Activated gamma-delta T cell treated with anti-CD3 and anti-CD28 coated beads, Interleukin-2, amount 50 U/mL, for 16 hours (primary cell): ENCODE data around the gene TMEM164.
"Not testable (repeated sequence)": the region's sequence is repeated elsewhere in the genome, so short reads cannot be mapped to it uniquely, and the experiment has no call there.

ENCODE experiments used
- DNase-seq: peaks from one replicate; pipeline ENCODE4 v3.0.0-alpha.2; 2020; ENCODE audit warnings: low read depth

Gene TMEM164

GRCh38 chrX:110002300-110003166, at the start of gene TMEM164:
TMEM164 (plus strand) TSS chrX:110003114; CDS start chrX:110003775, 661 bp downstream.
- DNase-seq = peak; percentile 62

- DNase-seq = no peak
Measured at GRCh38 chrX:109954333-109954732, 48.6 kb upstream of the TMEM164 start.

GRCh38 chrX:109954955-109955354, 48.0 kb upstream of the TMEM164 start:
- DNase-seq = no peak

GRCh38 chrX:109958266-109958665, 44.6 kb upstream of the TMEM164 start:
- DNase-seq = no peak

- DNase-seq = no peak
Measured at GRCh38 chrX:109959356-109959871, 43.5 kb upstream of the TMEM164 start.

- DNase-seq = no peak
Measured at GRCh38 chrX:109964390-109964789, 38.5 kb upstream of the TMEM164 start.

DNA sequence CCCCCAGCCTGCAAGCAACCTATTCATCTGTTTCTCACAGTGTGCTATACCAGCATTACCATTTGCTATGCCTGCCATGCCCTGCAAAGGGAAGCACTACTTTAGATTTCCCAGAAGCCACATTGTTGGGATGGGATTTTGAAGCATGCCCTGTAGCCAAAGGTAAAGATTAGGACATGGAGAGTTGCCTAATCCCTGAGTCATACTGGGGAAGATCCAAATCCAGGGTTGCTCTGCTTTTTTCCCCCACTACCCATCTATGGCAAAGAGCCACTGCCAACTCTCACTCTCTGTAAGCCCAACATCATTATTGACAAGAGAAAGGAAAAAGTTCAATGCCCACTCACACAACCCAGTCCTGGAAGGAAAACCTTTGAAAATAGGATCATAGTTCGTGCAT, 36.7 kb upstream of the TMEM164 start:
- DNase-seq = no peak

DNA sequence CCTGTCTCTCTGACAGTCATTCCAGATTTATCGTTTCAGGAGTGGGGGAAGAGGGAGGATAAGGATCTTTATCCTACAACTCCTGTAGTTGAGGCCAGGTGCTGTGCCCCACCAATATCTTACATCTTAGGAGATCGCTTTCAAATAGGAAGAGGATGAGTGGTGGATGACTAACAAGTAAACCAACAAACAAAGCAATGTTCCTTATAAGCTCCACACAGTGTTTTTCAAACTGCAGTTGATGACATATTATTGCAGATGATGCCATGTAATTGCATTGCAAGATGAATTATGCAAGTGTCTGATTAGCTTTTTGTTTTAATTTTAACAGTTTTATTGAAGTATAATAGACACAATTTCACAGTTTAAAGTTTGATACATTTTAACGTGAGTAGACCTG, 35.8 kb upstream of the TMEM164 start:
- no peak for DNase-seq

GRCh38 chrX:109970841-109971240, 32.1 kb upstream of the TMEM164 start:
- DNase-seq = not testable (repeated sequence)

GRCh38 chrX:109974906-109975655, 27.8 kb upstream of the TMEM164 start:
- DNase-seq = no peak

DNA sequence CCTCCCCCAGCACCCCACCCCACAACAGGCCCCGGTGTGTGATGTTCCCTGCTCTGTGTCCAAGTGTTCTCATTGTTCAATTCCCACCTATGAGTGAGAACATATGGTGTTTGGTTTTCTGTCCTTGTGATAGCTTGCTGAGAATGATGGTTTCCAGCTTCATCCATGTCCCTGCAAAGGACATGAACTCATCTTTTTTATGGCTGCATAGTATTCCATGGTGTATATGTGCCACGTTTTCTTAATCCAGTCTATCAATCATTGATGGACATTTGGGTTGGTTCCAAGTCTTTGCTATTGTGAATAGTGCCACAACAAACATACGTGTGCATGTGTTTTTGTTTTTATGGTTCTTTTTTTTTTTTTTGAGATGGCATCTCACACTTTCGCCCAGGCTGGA, 17.7 kb upstream of the TMEM164 start:
- DNase-seq = not testable (repeated sequence)

GRCh38 chrX:109987884-109988283, 15.0 kb upstream of the TMEM164 start:
- no peak for DNase-seq

DNA sequence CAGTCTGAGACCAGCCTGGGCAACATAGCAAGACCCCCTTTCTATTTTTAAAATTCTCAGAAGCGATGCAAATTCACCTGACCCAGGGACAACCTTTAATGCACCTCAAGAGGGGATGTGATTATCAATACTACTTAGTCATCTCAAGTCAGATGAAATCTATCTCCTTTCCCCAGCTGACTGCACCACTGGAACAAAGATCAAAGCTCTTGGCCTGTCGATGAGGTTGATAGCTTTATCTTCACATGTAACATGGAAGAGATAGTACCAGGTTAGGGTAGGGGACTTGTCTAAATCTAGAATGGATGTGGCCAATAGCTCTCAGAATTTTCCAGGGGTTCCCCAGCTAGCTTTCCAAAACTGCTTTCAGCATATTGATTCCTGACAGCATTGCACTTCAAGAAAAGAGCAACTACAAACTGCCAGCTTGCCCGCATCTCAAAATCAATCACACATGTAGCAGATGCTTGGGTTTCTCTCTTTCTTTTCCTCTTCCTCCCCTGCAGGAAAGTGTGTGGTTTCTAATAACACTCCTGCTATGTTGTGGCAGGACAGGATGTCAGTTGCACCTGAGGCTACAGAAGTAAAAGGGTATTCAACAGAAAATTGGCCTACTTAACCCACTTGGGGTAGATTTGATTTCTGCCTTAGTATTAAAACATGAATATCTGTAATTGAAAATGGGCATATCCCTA, 12.2 kb upstream of the TMEM164 start:
- DNase-seq = no peak

- DNase-seq = no peak
Measured at GRCh38 chrX:109992203-109992602, 10.7 kb upstream of the TMEM164 start.

DNA sequence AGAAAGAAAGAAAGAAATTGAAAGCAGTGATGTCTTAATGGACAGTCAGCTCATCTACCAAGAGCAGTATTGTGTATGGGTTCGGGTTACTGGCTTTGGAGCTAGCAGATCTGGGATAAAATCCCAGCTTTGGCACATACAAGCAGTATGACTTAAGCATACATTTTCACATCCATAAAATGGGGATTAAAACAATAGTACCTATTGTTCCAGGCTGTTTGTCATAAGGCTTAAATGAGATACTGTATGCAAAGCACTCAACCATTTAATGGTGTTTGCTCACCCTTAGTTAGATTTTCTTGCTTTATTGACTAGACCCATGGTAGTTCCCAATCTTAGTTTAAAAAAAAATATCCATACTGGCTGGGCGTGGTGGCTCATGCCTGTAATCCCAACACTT, 7.8 kb upstream of the TMEM164 start:
- no peak for DNase-seq

DNA sequence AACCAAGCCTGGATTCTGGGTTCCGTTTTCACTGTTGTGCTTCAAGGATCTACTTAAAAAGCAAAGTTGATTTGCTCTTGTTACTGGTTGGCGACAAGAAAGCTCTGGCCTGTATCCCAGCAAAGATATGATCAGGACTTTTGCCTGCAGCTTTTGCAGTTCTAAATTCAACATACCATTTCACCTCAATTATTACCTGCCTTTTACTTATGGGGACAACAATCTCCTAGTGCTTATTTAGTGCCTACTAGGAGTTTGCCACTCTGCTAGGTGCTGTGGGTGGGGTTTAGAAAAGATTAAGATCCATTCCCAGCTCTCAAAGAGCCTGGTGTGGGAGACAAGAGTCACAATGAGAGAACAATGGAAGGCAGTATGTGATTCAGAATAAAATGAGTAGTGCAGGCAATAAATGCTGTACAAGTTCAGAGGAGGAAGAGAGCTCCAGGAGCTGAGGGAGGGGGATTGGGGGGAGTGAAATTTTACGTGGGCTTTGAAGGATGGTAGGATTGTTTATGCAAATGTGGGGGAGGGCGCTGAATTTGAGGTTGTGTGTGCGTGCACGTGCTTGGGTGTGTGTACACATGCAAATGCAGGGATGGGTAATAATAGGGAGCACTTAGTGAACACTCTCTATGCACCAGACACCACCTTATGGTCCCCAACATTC, 5.0 kb upstream of the TMEM164 start:
- DNase-seq = no peak

GRCh38 chrX:110000000-110000399, 2.9 kb upstream of the TMEM164 start:
- no peak for DNase-seq

- DNase-seq = no peak
Measured at GRCh38 chrX:110000847-110001713, 1.8 kb upstream of the TMEM164 start.

DNA sequence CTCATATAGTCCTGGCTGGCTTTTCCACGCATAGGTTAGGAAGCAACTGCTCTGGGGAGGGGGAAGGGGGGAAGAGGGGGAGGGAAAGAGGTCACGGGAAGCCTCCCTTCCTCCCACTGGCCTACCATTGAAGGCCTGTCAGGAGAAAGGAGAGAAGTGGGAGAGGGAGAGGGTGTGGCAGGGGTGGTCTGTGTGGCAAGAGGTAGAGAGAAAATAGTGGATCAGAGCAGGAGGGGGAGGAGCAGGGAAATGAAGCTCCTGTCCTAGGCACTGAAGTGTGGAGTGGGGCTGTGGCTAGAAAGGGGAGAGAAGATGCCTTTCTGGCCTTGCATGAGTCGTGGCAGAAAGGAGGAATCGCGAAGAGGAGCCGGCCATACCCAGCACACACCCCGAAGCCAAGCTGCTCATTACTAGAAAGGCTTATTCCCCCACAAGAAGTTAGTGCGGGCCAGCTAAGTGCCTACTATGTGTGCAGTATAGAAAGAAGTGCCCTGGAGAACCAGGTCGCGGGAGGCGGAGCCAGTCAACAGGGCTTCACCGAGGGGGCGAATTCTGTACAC, 1.1 kb upstream of the TMEM164 start:
- no peak for DNase-seq
